Epithelial cell of proximal tubule (primary cell): ENCODE measurements around the gene HOXB4. TPM values are rescaled to one million over a fixed set of nuclear protein-coding genes. Genes with fewer than 3 reads are reported as not detected.
"Not testable (repeated sequence)": the region's sequence is repeated elsewhere in the genome, so short reads cannot be mapped to it uniquely, and the experiment has no call there.

Experiments used
- DNase-seq: peaks from one replicate; pipeline ENCODE4 v3.0.0-alpha.2; 2011; ENCODE audit warnings: low read depth
- H3K4me3 ChIP-seq: 2 replicates; pipeline ENCODE4 v1.5.1; 2011; ENCODE audit warnings: low read depth, mild to moderate bottlenecking, low read length
- total RNA-seq: library from RNA; depleted of rRNA; stranded (reverse); fragments of >200 nt; gene quantifications from 2 replicates; pipeline ENCODE4 v1.2.3, GENCODE V29; 2015
- TF ChIP-seq, protein P1 (sequence below): conservative IDR thresholded peaks from 2 replicates; pipeline ENCODE4 v1.5.1; 2012; ENCODE audit warnings: low read depth, mild to moderate bottlenecking, low read length

The HOXB4 gene
- total RNA-seq, 1 donor from 2014 or later = 5.7 TPM

DNA sequence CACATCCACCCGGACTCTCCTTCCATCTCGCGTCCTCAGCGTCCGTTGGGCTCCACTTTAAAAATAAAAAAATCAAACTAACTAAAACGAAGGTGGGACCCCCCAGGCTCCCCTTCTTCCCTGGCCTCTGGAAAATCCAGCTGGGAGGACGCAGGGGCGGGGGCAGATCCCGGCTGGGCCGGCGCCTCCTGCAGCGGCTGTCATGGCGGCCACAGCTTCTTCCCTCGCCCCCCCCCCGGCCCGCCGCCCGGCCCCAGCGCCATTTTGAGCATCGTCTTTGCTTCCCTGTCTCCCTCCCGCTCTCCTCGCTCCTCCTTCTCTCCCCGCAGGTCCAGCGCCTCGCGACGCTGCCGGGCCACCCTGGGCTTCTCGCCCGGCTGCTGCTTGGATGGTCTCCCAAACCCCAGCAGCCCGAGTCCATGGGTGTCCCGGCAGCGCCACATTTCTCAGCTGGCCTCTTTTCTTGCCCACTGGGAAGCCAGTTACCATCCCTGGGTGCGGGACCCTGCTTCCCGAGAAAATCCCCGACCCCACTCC, 36.5 kb downstream of the HOXB4 start:
- H3K4me3 ChIP-seq = peak overlapping the region; percentile 89
- TF ChIP-seq, protein P1, sequence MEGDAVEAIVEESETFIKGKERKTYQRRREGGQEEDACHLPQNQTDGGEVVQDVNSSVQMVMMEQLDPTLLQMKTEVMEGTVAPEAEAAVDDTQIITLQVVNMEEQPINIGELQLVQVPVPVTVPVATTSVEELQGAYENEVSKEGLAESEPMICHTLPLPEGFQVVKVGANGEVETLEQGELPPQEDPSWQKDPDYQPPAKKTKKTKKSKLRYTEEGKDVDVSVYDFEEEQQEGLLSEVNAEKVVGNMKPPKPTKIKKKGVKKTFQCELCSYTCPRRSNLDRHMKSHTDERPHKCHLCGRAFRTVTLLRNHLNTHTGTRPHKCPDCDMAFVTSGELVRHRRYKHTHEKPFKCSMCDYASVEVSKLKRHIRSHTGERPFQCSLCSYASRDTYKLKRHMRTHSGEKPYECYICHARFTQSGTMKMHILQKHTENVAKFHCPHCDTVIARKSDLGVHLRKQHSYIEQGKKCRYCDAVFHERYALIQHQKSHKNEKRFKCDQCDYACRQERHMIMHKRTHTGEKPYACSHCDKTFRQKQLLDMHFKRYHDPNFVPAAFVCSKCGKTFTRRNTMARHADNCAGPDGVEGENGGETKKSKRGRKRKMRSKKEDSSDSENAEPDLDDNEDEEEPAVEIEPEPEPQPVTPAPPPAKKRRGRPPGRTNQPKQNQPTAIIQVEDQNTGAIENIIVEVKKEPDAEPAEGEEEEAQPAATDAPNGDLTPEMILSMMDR = no peak
- DNase-seq = no peak

DNA sequence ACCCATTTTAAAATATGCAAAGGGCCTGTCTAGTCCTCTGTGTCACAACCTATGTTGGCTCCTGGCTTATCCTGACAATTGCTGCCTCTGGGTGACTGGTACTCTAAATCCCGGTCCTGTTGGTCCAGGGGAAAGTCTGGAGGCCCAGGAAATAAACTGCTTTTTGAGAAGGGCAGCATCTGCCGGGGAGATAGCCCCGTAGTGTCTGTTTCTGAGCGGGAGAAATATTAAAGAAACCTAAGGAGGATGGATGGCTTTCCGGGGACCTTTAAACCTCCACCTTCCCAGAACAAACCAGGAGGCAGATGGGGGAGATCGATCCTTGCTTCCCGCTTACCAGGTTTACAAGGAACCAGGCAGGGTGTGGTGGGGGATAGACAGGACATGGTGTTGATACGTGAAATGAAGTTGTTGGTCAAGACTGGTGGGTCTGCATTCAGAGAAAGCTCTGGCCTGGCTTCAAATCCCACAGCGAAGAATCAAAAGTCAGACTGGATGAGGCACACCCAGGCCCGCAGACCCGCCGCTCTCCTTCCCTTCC, 37.0 kb downstream of the HOXB4 start:
- no peak for DNase-seq
- peak overlapping the region; percentile 89 for H3K4me3 ChIP-seq
- TF ChIP-seq, protein P1 = no peak

DNA sequence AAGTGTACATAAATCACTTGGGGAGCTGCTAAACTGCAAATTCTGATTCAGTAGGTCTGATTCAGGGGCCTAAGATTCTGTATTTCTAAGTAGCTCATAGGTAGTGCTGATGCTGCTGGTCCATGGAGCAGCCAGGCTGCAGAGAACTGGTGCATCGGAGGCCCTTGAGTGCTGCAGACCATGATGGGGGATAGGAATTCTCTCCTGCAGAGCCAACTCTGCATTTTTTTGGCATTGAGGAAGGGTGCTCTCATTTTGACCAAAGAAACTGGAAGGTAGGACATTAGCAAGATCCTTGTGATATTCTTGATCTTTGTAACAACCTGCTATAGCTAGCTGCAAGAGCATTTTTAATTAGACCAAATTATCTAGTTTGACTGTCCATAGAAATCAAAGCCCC, 37.9 kb downstream of the HOXB4 start:
- TF ChIP-seq, protein P1 = no peak
- no peak for DNase-seq
- H3K4me3 ChIP-seq = peak overlapping the region; percentile 2

DNA sequence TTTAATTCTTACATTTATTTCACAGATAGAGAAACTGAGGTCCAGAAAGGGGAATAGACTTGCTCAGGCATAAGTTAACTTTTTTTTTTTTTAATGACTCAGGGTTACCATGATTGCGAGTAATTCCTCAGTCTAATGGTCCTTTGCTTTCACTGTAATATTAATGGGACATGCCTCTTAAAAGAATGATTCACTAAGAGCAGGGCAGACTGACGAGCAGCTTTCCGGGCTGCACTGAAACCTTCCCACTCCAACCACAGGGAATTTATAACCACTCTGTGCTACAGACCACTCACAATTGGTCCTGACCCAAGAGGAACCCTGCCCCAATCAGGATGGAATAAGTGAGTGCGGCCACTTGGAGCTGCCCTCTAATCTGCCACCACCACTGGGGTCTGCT, 39.0 kb downstream of the HOXB4 start:
- DNase-seq = peak; percentile 65
- TF ChIP-seq, protein P1 = no peak
- H3K4me3 ChIP-seq = no peak overlapping the region

DNA sequence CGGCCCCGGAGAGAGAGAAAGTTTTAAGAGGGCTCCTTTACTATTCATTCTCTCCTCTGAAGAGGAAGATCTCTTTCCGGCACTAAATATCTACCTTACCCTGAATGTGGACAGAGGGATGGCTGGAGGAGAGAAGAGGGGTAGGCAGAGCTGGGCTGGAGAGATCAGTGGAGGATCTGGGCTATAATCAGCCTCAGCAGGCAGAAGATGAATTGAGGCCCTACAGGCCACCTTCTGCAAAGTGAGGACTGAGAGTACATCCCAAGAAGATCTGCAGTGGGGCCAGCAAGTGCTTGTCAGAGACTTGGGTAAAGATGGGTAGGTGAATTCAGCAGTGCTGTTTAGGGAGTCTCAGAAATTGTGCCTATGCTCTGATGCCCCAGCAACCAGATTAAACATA, 40.8 kb downstream of the HOXB4 start:
- TF ChIP-seq, protein P1 = no peak
- H3K4me3 ChIP-seq = no peak overlapping the region

DNA sequence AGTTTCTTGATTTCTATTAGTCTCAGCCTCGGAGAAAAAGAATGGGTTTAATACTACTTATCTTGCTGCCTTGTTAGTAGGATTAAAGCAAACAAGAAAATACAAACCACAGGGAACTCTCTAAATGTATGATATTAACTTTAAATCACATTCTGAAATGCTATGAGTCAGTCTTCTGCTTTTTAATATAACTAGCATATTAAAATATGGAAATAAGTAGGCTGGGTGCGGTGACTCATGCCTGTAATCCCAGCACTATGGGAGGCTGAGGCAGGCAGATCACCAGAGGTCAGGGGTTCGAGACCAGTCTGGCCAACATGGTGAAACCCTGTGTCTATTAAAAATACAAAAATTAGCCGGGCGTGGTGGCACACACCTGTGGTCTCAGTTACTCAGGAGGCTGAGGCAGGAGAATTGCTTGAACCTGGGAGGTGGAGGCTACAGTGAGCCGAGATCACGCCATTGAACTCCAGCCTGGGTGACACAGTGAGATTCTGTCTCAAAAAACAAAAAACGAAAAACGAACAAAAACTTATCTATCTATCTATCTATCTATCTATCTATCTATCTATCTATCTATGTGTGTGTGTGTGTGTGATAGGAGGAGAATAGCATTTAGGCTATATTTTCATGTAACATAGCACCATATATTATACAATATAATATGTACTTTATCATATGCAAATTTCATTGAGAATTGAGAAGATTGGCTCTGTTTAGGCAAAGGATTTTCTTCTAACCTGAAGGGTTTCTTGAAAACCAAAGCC, 42.2 kb downstream of the HOXB4 start:
- not testable (repeated sequence) for DNase-seq, H3K4me3 ChIP-seq

More for the DNA sequence above, 40.8 kb downstream of the HOXB4 start:
- DNase-seq = no peak

DNA sequence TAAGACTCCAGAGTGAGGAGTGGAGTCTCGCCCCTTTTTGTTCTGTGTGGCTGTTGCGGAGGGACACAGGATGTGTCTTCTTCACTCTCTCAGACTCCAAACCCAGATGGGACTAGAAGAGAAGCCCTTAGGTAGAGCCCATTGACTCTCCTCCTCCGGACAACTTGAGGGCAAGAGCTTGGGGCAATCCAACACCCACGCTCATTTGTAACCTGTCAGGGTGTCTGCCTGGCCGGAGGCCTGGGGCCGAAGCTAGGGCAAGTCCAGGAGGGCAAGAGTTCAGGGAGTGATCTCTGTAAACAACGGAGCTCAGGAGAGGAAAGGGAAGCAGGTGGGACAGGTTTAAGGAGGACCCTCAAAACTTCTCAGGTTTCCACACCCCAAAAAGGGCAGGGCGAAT, 45.9 kb downstream of the HOXB4 start:
- TF ChIP-seq, protein P1 = no peak
- H3K4me3 ChIP-seq = no peak overlapping the region
- no peak for DNase-seq
